GM12873 (cell line): ENCODE results near the gene APOM.

Experiments
- CTCF ChIP-seq: IDR thresholded peaks from 2 replicates; pipeline ENCODE4 v1.5.1; 2012; ENCODE audit warnings: low read depth, mild to moderate bottlenecking, moderate library complexity, low read length, control low read depth; ENCODE audit not compliant: insufficient read depth; ENCODE audit errors: missing control alignments

The APOM gene

GRCh38 chr6:31660381-31661261 lies 4.9 kb downstream of the APOM start, which contains the start of gene C6orf47:
TSS of gene C6orf47 (minus strand) at chr6:31660778. CDS start at chr6:31659947, 831 bp downstream.
- no peak for TF ChIP-seq CTCF

GRCh38 chr6:31661262-31662123 lies 5.8 kb downstream of the APOM start:
- TF ChIP-seq CTCF = no peak

GRCh38 chr6:31662124-31662723 lies 6.5 kb downstream of the APOM start:
- TF ChIP-seq CTCF = no peak

- TF ChIP-seq CTCF = no peak
Measured at GRCh38 chr6:31663126-31663960, 7.6 kb downstream of the APOM start.

- TF ChIP-seq CTCF = no peak
Measured at GRCh38 chr6:31663961-31664789, 8.5 kb downstream of the APOM start.

- no peak for TF ChIP-seq CTCF
Measured at GRCh38 chr6:31664790-31665500, 9.3 kb downstream of the APOM start, which contains the start of gene GPANK1. TSS of gene GPANK1 (minus strand) at chr6:31664997. CDS start at chr6:31664478, 519 bp downstream.
